Liver (tissue), 9 donors: ENCODE data around the gene UGT1A9. TPM values are rescaled to one million over a fixed set of nuclear protein-coding genes. Genes with fewer than 3 reads are reported as not detected.

Experiments used
- DNase-seq: peaks from one replicate; pipeline ENCODE4 v3.0.0-alpha.2; 2017; ENCODE audit warnings: low spot score
- H3K27ac ChIP-seq, 2 donors: one replicate each; pipeline ENCODE4 v1.7.0; 2013; ENCODE audit warnings: inconsistent platforms in 2 of 2, low read length in 2 of 2, control low read depth in 1 of 2, low read depth in 1 of 2, mild to moderate bottlenecking in 1 of 2
- H3K27me3 ChIP-seq, 4 donors: one replicate each; pipeline versions ENCODE4 v1.6.1 to v1.7.0; 2013; ENCODE audit warnings: low read length in 3 of 4, inconsistent platforms in 1 of 4, mild to moderate bottlenecking in 1 of 4, moderate library complexity in 1 of 4; ENCODE audit not compliant: control insufficient read depth in 4 of 4, insufficient read depth in 4 of 4
- H3K36me3 ChIP-seq, 4 donors: one replicate each; pipeline versions ENCODE4 v1.6.1 to v1.7.0; 2013; ENCODE audit warnings: low read length in 3 of 4, mild to moderate bottlenecking in 3 of 4, low read depth in 1 of 4, moderate library complexity in 1 of 4; ENCODE audit not compliant: control insufficient read depth in 4 of 4, insufficient read depth in 3 of 4
- H3K4me1 ChIP-seq, 4 donors: one replicate each; pipeline versions ENCODE4 v1.6.1 to v1.7.0; 2013; ENCODE audit warnings: low read length in 3 of 4, mild to moderate bottlenecking in 3 of 4, moderate library complexity in 1 of 4; ENCODE audit not compliant: control insufficient read depth in 4 of 4, insufficient read depth in 4 of 4
- H3K4me3 ChIP-seq, 3 donors: one replicate each; pipeline versions ENCODE4 v1.6.1 to v1.7.0; 2013; ENCODE audit warnings: low read length in 3 of 3, control low read depth in 1 of 3, low read depth in 1 of 3, mild to moderate bottlenecking in 1 of 3
- H3K9ac ChIP-seq, 2 donors: one replicate each; pipeline ENCODE4 v1.7.0; 2013; ENCODE audit warnings: low read length in 2 of 2, mild to moderate bottlenecking in 2 of 2, moderate library complexity in 2 of 2, control low read depth in 1 of 2, low read depth in 1 of 2
- H3K9me3 ChIP-seq, 4 donors: one replicate each; pipeline versions ENCODE4 v1.6.1 to v1.7.0; 2013; ENCODE audit warnings: low read length in 3 of 4; ENCODE audit not compliant: control insufficient read depth in 4 of 4
- ATF3 ChIP-seq: IDR thresholded peaks from 2 replicates; pipeline ENCODE4 v1.6.1; 2016; ENCODE audit warnings: antibody characterized with exemption
- CTCF ChIP-seq: fragments of 150-350 bp; IDR thresholded peaks from 2 replicates; pipeline ENCODE4 v1.5.1; 2017; ENCODE audit warnings: improper control_type of control experiment, low read depth, low read length; ENCODE audit not compliant: missing input control
- EGR1 ChIP-seq, 2 donors: IDR thresholded peaks; 2 replicates each; pipeline ENCODE4 v1.6.1; 2016 to 2018; ENCODE audit warnings: antibody characterized with exemption in 2 of 2, low read depth in 2 of 2
- FOXA1 ChIP-seq: IDR thresholded peaks from 2 replicates; pipeline ENCODE4 v1.6.1; 2016; ENCODE audit warnings: antibody characterized with exemption
- FOXA2 ChIP-seq: IDR thresholded peaks from 2 replicates; pipeline ENCODE4 v1.6.1; 2016; ENCODE audit warnings: antibody characterized with exemption
- GABPA ChIP-seq, 2 donors: IDR thresholded peaks in 1 of 2; conservative IDR thresholded peaks in 1 of 2; 2 replicates each; pipeline ENCODE4 v1.6.1; 2016; ENCODE audit warnings: antibody characterized with exemption in 2 of 2, mild to moderate bottlenecking in 1 of 2, moderate library complexity in 1 of 2
- HNF4A ChIP-seq, 2 donors: conservative IDR thresholded peaks; 2 replicates each; pipeline ENCODE4 v1.6.1; 2016; ENCODE audit warnings: antibody characterized with exemption in 2 of 2, mild to moderate bottlenecking in 2 of 2
- HNF4G ChIP-seq: IDR thresholded peaks from 2 replicates; pipeline ENCODE4 v1.6.1; 2016; ENCODE audit warnings: antibody characterized with exemption
- JUND ChIP-seq, 2 donors: IDR thresholded peaks; 2 replicates each; pipeline ENCODE4 v1.6.1; 2016; ENCODE audit warnings: antibody characterized with exemption in 2 of 2
- MAX ChIP-seq: IDR thresholded peaks from 2 replicates; pipeline ENCODE4 v1.6.1; 2016; ENCODE audit warnings: antibody characterized with exemption
- NR2F2 ChIP-seq: IDR thresholded peaks from 2 replicates; pipeline ENCODE4 v1.6.1; 2016; ENCODE audit warnings: antibody characterized with exemption
- RAD21 ChIP-seq, 2 donors: IDR thresholded peaks; 2 replicates each; pipeline ENCODE4 v1.6.1; 2016; ENCODE audit warnings: antibody characterized with exemption in 2 of 2, mild to moderate bottlenecking in 2 of 2
- REST ChIP-seq: IDR thresholded peaks from 2 replicates; pipeline ENCODE4 v1.6.1; 2016; ENCODE audit warnings: antibody characterized with exemption, mild to moderate bottlenecking
- RXRA ChIP-seq, 2 donors: IDR thresholded peaks; 2 replicates each; pipeline ENCODE4 v1.6.1; 2017 to 2018; ENCODE audit warnings: antibody characterized with exemption in 2 of 2, mild to moderate bottlenecking in 1 of 2
- SP1 ChIP-seq: IDR thresholded peaks from 2 replicates; pipeline ENCODE4 v1.6.1; 2018; ENCODE audit warnings: antibody characterized with exemption, mild to moderate bottlenecking
- TAF1 ChIP-seq: conservative IDR thresholded peaks from 2 replicates; pipeline ENCODE4 v1.6.1; 2016; ENCODE audit warnings: antibody characterized with exemption, mild to moderate bottlenecking
- YY1 ChIP-seq: IDR thresholded peaks from 2 replicates; pipeline ENCODE4 v1.6.1; 2016; ENCODE audit warnings: antibody characterized with exemption, mild to moderate bottlenecking
- ZBTB33 ChIP-seq: IDR thresholded peaks from 2 replicates; pipeline ENCODE4 v1.6.1; 2016; ENCODE audit warnings: antibody characterized with exemption
- WGBS: extraction: QIAGEN DNeasy Blood & Tissue Kit; methylation state at CpG from one replicate; pipeline ENCODE4 v1.1.7; 2013; 5-methylcytosine and 5-hydroxymethylcytosine counted together
- polyA plus RNA-seq, 2 donors: library from polyadenylated mRNA; stranded (reverse) in 1 of 2; unstranded in 1 of 2; fragments of 200-250 nt in 1 of 2; fragments of >200 nt in 1 of 2; fragmentation: Nextera tagmentation in 1 of 2; extraction: Ambion mirVana in 1 of 2; gene quantifications; one replicate each; pipeline versions ENCODE4 v1.2.1 to v1.2.3, GENCODE V29; 2013 to 2015
- total RNA-seq, 2 donors: library from RNA; depleted of rRNA; stranded (reverse); fragments of >200 nt; gene quantifications; one replicate each; pipeline ENCODE4 v1.2.3, GENCODE V29; 2014
- donor health status: healthy.
- donor health status: healthy.
- donor health status: healthy.
- donor health status: healthy.
- donor health status: healthy.

UGT1A9 gene
- total and polyA plus RNA-seq, 4 donors: 14.3 to 62.3 (median 23.8) TPM; not detected in 1

GRCh38 chr2:233693963-233694362 lies 22.3 kb downstream of the UGT1A9 start:
- peak overlapping the region in 2 of 3 donors; percentile 34 to 56 for H3K4me3 ChIP-seq
- H3K27ac ChIP-seq: peak overlapping the region; percentile 53 to 76
- H3K36me3 ChIP-seq: no peaks in the 10 kb centered on the region
- H3K9me3 ChIP-seq: no peaks in the 10 kb centered on the region
- 25% methylated on average over 6 of the region's 6 CpGs for WGBS
- no peak for DNase-seq
- no peaks in the 10 kb centered on the region for H3K27me3 ChIP-seq
- TF ChIP-seq HNF4A (conservative IDR thresholded peaks at IDR 0.05): peak; percentile 99 to 100
- TF ChIP-seq SP1: peak; percentile 96
- peak; percentile 88 for TF ChIP-seq NR2F2
- peak; percentile 76 for TF ChIP-seq YY1
- TF ChIP-seq TAF1: no peak
- no peak for TF ChIP-seq GABPA (IDR thresholded peaks at IDR 0.05 in 1 of 2, conservative IDR thresholded peaks at IDR 0.05 in 1 of 2)
- TF ChIP-seq ZBTB33: peak; percentile 79
- peak; percentile 76 for TF ChIP-seq FOXA1
- peak; percentile 63 to 84 for TF ChIP-seq JUND (IDR thresholded peaks at IDR 0.05)
- peak; percentile 47 for TF ChIP-seq ATF3
- TF ChIP-seq EGR1 (IDR thresholded peaks at IDR 0.05; ENCODE audit: low read depth in 2 of 2): no peak
- peak; percentile 99 for TF ChIP-seq RXRA (IDR thresholded peaks at IDR 0.05)
- peak; percentile 52 for TF ChIP-seq MAX
- peak; percentile 62 for TF ChIP-seq FOXA2
- peak; percentile 98 for TF ChIP-seq HNF4G
- no peak for TF ChIP-seq REST
- peak; percentile 30 to 60 for TF ChIP-seq RAD21 (IDR thresholded peaks at IDR 0.05)
- H3K4me1 ChIP-seq: peaks cover 3 to 48% (median 31%) of the 10 kb centered on the region in 4 donors
- H3K9ac ChIP-seq: peak overlapping the region in 1 of 2 donors; percentile 90

- 88% methylated on average over 4 of the region's 4 CpGs for WGBS
- no peaks in the 10 kb centered on the region for H3K36me3 ChIP-seq
- no peaks in the 10 kb centered on the region for H3K9me3 ChIP-seq
- no peak overlapping the region for H3K9ac ChIP-seq
- peak overlapping the region in 1 of 2 donors; percentile 13 for H3K27ac ChIP-seq
- H3K4me1 ChIP-seq: peaks cover 6 to 47% (median 26%) of the 10 kb centered on the region in 4 donors
- H3K27me3 ChIP-seq: no peaks in the 10 kb centered on the region
- TF ChIP-seq JUND (IDR thresholded peaks at IDR 0.05) (no peak), RXRA (IDR thresholded peaks at IDR 0.05) (no peak), GABPA (IDR thresholded peaks at IDR 0.05 in 1 of 2, conservative IDR thresholded peaks at IDR 0.05 in 1 of 2) (no peak), ZBTB33 (no peak), HNF4G (no peak), ATF3 (no peak), YY1 (no peak), TAF1 (no peak), CTCF (no peak), FOXA2 (no peak), NR2F2 (no peak), MAX (no peak), EGR1 (IDR thresholded peaks at IDR 0.05; ENCODE audit: low read depth in 2 of 2) (no peak), RAD21 (IDR thresholded peaks at IDR 0.05) (no peak), SP1 (no peak), FOXA1 (no peak), HNF4A (conservative IDR thresholded peaks at IDR 0.05) (no peak)
- DNase-seq: no peak
- no peak overlapping the region for H3K4me3 ChIP-seq
Measured at GRCh38 chr2:233698740-233699139, 27.0 kb downstream of the UGT1A9 start.
